Large intestine (tissue), 3 donors: Measurements from ENCODE around the gene THRB. TPM values are rescaled to one million over a fixed set of nuclear protein-coding genes. Genes with fewer than 3 reads are reported as not detected.
"Not testable (repeated sequence)": the region's sequence is repeated elsewhere in the genome, so short reads cannot be mapped to it uniquely, and the experiment has no call there.

Experiments
- DNase-seq, 2 donors: peaks; one replicate each; pipeline versions ENCODE4 v3.0.0 to v3.0.0-alpha.2; 2013
- H3K27ac ChIP-seq: one replicate; pipeline ENCODE4 v1.5.1; 2013; ENCODE audit warnings: low read length
- H3K27me3 ChIP-seq: 2 replicates; pipeline ENCODE4 v1.6.1; 2013; ENCODE audit warnings: low read length; ENCODE audit not compliant: control insufficient read depth, insufficient read depth
- H3K36me3 ChIP-seq: 2 replicates; pipeline ENCODE4 v1.6.1; 2013; ENCODE audit warnings: low read length; ENCODE audit not compliant: control insufficient read depth, insufficient read depth
- H3K4me1 ChIP-seq: one replicate; pipeline ENCODE4 v1.6.1; 2013; ENCODE audit warnings: low read length; ENCODE audit not compliant: control insufficient read depth, insufficient read depth
- H3K4me3 ChIP-seq: one replicate; pipeline ENCODE4 v1.5.1; 2013; ENCODE audit warnings: low read length
- H3K9me3 ChIP-seq: one replicate; pipeline ENCODE4 v1.6.1; 2013; ENCODE audit warnings: mild to moderate bottlenecking, low read depth, low read length, moderate library complexity; ENCODE audit not compliant: control insufficient read depth
- WGBS: methylation state at CpG from one replicate; pipeline ENCODE4 v1.1.5; 2013; ENCODE audit warnings: low lambda C conversion rate; ENCODE audit not compliant: insufficient coverage; 5-methylcytosine and 5-hydroxymethylcytosine counted together
- polyA plus RNA-seq: library from polyadenylated mRNA; unstranded; fragments of 120-200 nt; gene quantifications from one replicate; pipeline ENCODE4 v1.2.1, GENCODE V29; 2013

THRB gene
- polyA plus RNA-seq, 1 donor: 38.3 TPM

DNA sequence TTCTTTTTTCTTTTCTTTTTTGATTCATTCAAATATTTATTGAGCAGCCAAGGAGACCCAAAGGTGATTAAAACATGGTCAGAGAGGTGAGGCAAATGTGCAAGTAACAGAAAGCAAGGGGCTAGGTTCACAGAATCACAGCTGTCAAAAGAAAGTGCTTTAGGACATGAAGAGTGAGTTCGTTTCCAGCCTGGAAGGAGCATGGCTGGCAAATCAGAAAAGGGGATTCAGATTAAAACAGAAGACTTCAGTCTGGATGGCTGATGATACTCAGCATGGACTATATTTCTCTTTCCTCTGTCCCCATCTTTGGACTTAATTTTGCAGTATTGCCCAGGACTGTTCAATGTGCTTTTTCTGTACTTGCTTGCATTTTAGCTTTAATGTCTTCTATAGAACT lies 398.4 kb downstream of the THRB start:
- no peaks in the 10 kb centered on the region for H3K36me3 ChIP-seq
- DNase-seq: no peak
- no peaks in the 10 kb centered on the region for H3K4me1 ChIP-seq
- H3K27me3 ChIP-seq: no peaks in the 10 kb centered on the region
- no peak overlapping the region for H3K4me3 ChIP-seq
- no peak overlapping the region for H3K27ac ChIP-seq
- no peaks in the 10 kb centered on the region for H3K9me3 ChIP-seq
- no CpG with 5 or more reads among the region's 1 CpG for WGBS

DNA sequence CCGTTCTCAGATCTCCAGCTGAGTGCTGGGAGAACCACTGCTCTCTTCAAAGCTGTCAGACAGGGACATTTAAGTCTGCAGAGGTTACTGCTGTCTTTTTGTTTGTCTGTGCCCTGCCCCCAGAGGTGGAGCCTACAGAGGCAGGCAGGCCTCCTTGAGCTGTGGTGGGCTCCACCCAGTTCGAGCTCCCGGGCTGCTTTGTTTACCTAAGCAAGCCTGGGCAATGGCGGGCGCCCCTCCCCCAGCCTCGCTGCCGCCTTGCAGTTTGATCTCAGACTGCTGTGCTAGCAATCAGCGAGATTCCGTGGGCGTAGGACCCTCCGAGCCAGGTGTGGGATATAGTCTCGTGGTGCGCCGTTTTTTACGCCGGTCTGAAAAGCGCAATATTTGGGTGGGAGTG lies 399.8 kb downstream of the THRB start:
- WGBS: no CpG with 5 or more reads among the region's 17 CpGs
- H3K9me3 ChIP-seq, H3K4me1 ChIP-seq, H3K36me3 ChIP-seq, H3K27me3 ChIP-seq, DNase-seq, H3K4me3 ChIP-seq, H3K27ac ChIP-seq: not testable (repeated sequence)

DNA sequence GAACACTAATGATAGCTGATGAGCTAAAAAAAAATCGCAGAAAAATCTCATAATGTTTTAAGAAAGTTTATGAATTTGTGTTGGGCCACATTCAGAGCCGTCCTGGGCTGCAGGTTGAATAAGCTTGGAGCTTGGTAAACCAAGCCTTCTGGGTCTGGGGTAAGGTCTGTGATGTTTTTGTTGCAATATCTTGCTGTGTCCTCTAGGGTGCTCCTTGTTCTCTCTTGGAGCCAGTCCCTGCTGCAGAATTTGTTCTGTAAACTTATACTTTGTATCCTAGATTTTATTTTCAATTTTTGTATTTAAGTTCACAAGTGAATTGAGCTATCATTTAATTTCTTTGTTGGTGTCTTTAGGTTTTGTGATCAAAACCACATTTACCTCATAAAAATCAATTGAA lies 405.9 kb downstream of the THRB start:
- Histone ChIP-seq H3K4me1 (peaks cover 6% of the 10 kb centered on the region), H3K4me3 (no peak overlapping the region), H3K27ac (no peak overlapping the region), H3K36me3 (no peaks in the 10 kb centered on the region), H3K9me3 (no peaks in the 10 kb centered on the region), H3K27me3 (no peaks in the 10 kb centered on the region)
- 29% methylated on average over 1 of the region's 2 CpGs for WGBS
- DNase-seq: no peak

DNA sequence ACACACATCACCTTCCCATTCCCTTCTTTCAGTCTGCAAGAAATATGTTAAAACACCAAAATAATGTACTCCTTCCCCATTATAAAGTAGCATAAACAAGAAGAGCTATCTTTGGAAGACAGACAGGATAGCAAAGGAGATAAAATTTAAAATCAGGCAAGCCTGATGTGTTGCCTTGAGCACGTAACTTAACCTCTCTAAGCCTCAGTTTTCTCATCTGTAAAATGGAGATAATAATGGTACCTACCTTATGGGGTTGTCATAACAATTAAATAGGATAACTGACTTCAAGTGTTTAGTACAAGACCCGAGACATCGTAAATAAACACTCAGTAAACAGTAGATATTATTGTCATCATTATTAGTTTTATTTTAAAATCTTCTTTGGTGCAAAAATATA lies 407.2 kb downstream of the THRB start:
- H3K4me3 ChIP-seq: no peak overlapping the region
- H3K4me1 ChIP-seq: peaks cover 6% of the 10 kb centered on the region
- no peak for DNase-seq
- H3K36me3 ChIP-seq: no peaks in the 10 kb centered on the region
- no peaks in the 10 kb centered on the region for H3K27me3 ChIP-seq
- H3K9me3 ChIP-seq: no peaks in the 10 kb centered on the region
- 100% methylated on average over 3 of the region's 3 CpGs for WGBS
- no peak overlapping the region for H3K27ac ChIP-seq

DNA sequence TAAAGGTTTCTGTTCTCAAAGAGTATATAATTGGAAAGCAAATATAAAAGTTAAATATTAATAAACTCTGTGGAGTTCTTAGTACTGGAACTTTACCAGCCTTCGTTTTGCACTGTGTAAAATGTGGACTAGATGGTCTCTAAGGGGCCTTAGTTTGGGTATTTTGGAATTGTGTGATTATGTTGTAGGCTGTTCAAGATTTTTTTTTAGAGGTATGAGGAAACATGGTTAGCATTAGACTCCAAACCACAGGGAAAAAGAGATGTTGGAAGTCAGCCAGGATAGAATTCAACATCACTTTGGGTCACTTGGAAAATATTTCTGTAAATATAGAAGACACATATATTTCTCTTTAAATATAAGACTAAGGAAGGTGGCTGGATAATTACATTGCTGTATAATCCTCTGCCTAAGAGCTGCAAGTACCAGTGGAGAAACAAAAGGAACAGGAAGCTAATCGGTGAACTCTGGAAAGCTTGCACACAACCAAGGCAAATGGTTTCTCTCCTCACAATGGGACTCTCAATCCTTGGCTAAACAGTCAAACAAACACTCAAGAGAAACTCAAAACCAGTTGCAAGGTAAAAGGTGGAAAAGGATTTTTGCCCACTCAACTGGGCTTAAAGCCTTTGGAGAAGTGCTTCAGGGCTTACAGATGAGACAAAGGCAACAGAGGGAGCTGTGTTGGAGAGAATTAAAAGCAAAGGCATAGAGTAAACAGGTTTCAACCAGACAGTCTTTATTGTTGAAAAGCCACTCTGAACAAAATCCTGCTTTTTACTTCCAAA lies 407.8 kb downstream of the THRB start:
- Histone ChIP-seq H3K4me3 (no peak overlapping the region), H3K36me3 (no peaks in the 10 kb centered on the region), H3K9me3 (no peaks in the 10 kb centered on the region), H3K27ac (no peak overlapping the region), H3K27me3 (no peaks in the 10 kb centered on the region), H3K4me1 (peaks cover 6% of the 10 kb centered on the region)
- no CpG with 5 or more reads among the region's 2 CpGs for WGBS
- no peak for DNase-seq

DNA sequence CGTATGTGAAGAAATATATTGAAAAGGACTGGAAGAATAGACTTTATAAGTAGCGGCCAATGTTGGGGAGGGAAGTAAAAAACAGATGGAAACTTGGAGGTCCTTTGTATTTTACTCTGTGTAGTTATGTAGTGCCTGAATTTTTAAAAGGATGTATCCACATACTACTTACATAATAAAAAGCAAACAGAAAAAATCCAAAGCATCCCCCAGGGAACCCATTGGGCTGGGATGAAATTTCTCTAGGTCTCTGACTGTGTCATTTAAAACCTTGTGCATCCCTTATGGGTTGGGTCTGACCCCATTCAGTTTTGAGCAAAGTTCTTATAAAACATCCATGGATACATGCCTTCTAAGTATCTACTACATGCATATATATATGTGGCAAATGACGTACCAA lies 408.4 kb downstream of the THRB start:
- no peak for DNase-seq
- Histone ChIP-seq H3K27ac (no peak overlapping the region), H3K27me3 (no peaks in the 10 kb centered on the region), H3K4me3 (no peak overlapping the region), H3K4me1 (peaks cover 6% of the 10 kb centered on the region), H3K36me3 (no peaks in the 10 kb centered on the region), H3K9me3 (no peaks in the 10 kb centered on the region)
- WGBS: 63% methylated on average over 3 of the region's 3 CpGs

DNA sequence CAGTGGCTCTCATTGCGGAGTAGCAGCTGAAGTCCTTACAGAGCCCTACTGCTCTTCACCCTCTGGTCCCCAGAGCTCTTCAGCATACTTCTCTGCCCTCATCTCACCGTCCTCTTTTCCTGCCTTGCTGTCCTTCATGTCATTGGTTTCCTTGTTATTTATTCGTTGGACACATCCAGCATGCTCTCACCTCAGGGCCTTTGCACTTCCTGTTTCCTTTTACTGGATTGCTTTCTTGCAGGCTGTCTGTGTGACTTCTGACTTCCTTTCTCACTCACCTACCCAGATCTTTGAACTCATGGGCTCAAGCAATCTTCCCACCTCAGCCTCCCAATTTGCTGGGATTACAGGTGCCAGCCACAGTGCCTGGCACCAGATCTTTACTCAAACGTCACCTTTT lies 422.5 kb downstream of the THRB start:
- DNase-seq: no peak
- no peak overlapping the region for H3K4me3 ChIP-seq
- no peak overlapping the region for H3K27ac ChIP-seq
- no peaks in the 10 kb centered on the region for H3K27me3 ChIP-seq
- no peaks in the 10 kb centered on the region for H3K36me3 ChIP-seq
- 63% methylated on average over 1 of the region's 4 CpGs for WGBS
- no peaks in the 10 kb centered on the region for H3K9me3 ChIP-seq
- H3K4me1 ChIP-seq: no peaks in the 10 kb centered on the region

DNA sequence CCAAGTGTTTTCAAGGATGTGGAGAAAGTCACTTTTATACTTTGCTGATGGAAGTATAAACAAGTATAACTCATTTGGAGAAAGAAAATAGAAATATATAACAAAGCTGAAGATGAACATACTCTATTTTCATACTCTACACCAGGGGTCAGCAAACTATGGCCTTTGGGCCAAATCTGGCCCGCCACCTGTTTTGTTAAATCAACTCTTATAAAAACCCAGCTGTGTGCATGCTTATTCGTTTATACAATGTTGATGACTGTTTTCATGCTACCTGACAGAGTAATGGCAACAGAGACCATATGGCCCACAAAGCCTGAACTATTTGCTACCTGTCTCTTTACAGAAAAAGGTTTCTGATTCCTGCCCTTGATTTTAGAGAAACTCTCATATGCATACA lies 425.6 kb downstream of the THRB start:
- no peak overlapping the region for H3K4me3 ChIP-seq
- H3K4me1 ChIP-seq: no peaks in the 10 kb centered on the region
- no peaks in the 10 kb centered on the region for H3K27me3 ChIP-seq
- DNase-seq: no peak
- no peaks in the 10 kb centered on the region for H3K9me3 ChIP-seq
- H3K27ac ChIP-seq: no peak overlapping the region
- H3K36me3 ChIP-seq: no peaks in the 10 kb centered on the region
- WGBS: no CpG with 5 or more reads among the region's 2 CpGs

DNA sequence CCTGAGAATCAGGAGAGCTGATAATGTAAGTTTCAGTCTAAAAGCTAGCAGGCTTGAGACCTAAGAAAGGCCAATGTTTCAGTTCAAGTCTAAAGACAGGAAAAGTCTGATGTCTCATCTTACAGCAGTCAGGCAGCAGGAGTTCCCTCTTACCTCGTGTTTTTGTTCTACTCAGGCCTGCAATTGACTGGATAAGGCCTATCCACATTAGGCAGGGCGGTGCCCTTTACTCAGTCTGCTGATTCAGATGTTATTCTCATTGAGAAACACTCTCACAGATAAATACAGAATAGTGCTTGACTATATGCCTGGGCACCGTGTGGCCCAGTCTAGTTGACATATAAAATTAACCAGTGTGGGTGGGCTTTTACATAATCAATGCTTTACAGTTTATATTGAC lies 427.2 kb downstream of the THRB start:
- no peak for DNase-seq
- Histone ChIP-seq H3K9me3 (no peaks in the 10 kb centered on the region), H3K27me3 (no peaks in the 10 kb centered on the region), H3K36me3 (no peaks in the 10 kb centered on the region), H3K4me1 (no peaks in the 10 kb centered on the region), H3K4me3 (no peak overlapping the region), H3K27ac (no peak overlapping the region)
- whole genome bisulfite sequencing: no CpG with 5 or more reads among the region's 3 CpGs
